Type B pancreatic cell (in vitro differentiated cells): ENCODE data around the gene ERP44. TPM values are rescaled to one million over a fixed set of nuclear protein-coding genes. Genes with fewer than 3 reads are reported as not detected.

ENCODE experiments used
- DNase-seq: peaks from one replicate; pipeline ENCODE4 v3.0.0; 2021; ENCODE audit warnings: mixed read lengths; ENCODE audit not compliant: unreplicated experiment; ENCODE audit errors: extremely low spot score
- H3K27ac Mint-ChIP-seq: 2 replicates; pipeline ENCODE4 v1.8.0; 2021; ENCODE audit warnings: mild to moderate bottlenecking, mixed read lengths
- H3K27me3 Mint-ChIP-seq: 2 replicates; pipeline ENCODE4 v1.8.0; 2021; ENCODE audit warnings: mixed read lengths
- H3K36me3 Mint-ChIP-seq: 2 replicates; pipeline ENCODE4 v1.8.0; 2021; ENCODE audit warnings: mixed read lengths
- H3K4me1 Mint-ChIP-seq: one replicate; pipeline ENCODE4 v1.8.0; 2021; ENCODE audit warnings: mixed read lengths; ENCODE audit not compliant: unreplicated experiment
- H3K4me3 Mint-ChIP-seq: 2 replicates; pipeline ENCODE4 v1.8.0; 2021; ENCODE audit warnings: mild to moderate bottlenecking, mixed read lengths
- H3K9me3 Mint-ChIP-seq: 2 replicates; pipeline ENCODE4 v1.8.0; 2021; ENCODE audit warnings: mixed read lengths
- CTCF ChIP-seq: fragments of 200-600 bp; sonication (generic); conservative IDR thresholded peaks from 2 replicates; pipeline ENCODE4 v1.5.0; 2021; ENCODE audit warnings: antibody characterized with exemption, mild to moderate bottlenecking
- total RNA-seq: library from RNA; stranded (reverse); gene quantifications from 2 replicates; pipeline ENCODE4 v1.2.1, GENCODE V29; 2021; ENCODE audit warnings: low replicate concordance

The ERP44 gene
- total RNA-seq, 1 donor from 2014 or later, result 21.2 TPM

- DNase-seq, result no peak
- Mint-ChIP-seq H3K4me3 (no peak overlapping the region), H3K27me3 (no peaks in the 10 kb centered on the region), H3K27ac (no peak overlapping the region), H3K36me3 (peaks cover 13% of the 10 kb centered on the region), H3K4me1 (no peaks in the 10 kb centered on the region), H3K9me3 (no peaks in the 10 kb centered on the region)
- TF ChIP-seq CTCF, result no peak
These were observed 149.9 kb downstream of the ERP44 start for GRCh38 chr9:99948896-99949295.

GRCh38 chr9:99948482-99948881 lies 150.3 kb downstream of the ERP44 start:
- no peak overlapping the region for H3K4me3 Mint-ChIP-seq
- H3K4me1 Mint-ChIP-seq, result no peaks in the 10 kb centered on the region
- H3K27ac Mint-ChIP-seq, result no peak overlapping the region
- H3K9me3 Mint-ChIP-seq, result no peaks in the 10 kb centered on the region
- H3K27me3 Mint-ChIP-seq, result no peaks in the 10 kb centered on the region
- TF ChIP-seq CTCF, result no peak
- no peak for DNase-seq
- H3K36me3 Mint-ChIP-seq, result peaks cover 15% of the 10 kb centered on the region

GRCh38 chr9:99947395-99947794 lies 151.4 kb downstream of the ERP44 start:
- no peak overlapping the region for H3K4me3 Mint-ChIP-seq
- peaks cover 13% of the 10 kb centered on the region for H3K36me3 Mint-ChIP-seq
- no peaks in the 10 kb centered on the region for H3K27me3 Mint-ChIP-seq
- H3K9me3 Mint-ChIP-seq, result no peaks in the 10 kb centered on the region
- H3K27ac Mint-ChIP-seq, result no peak overlapping the region
- H3K4me1 Mint-ChIP-seq, result no peaks in the 10 kb centered on the region
- peak; percentile 61 for TF ChIP-seq CTCF
- no peak for DNase-seq

GRCh38 chr9:99936947-99937587 lies 161.7 kb downstream of the ERP44 start:
- Mint-ChIP-seq H3K9me3 (peaks cover 13% of the 10 kb centered on the region), H3K4me1 (no peaks in the 10 kb centered on the region), H3K4me3 (no peak overlapping the region), H3K27me3 (no peaks in the 10 kb centered on the region), H3K27ac (no peak overlapping the region), H3K36me3 (peaks cover 34% of the 10 kb centered on the region)
- no peak for TF ChIP-seq CTCF
- DNase-seq, result no peak

- no peaks in the 10 kb centered on the region for H3K27me3 Mint-ChIP-seq
These were observed 167.5 kb downstream of the ERP44 start for GRCh38 chr9:99931155-99931840.

More at GRCh38 chr9:99931155-99931840, 167.5 kb downstream of the ERP44 start:
- no peak overlapping the region for H3K4me3 Mint-ChIP-seq
- H3K9me3 Mint-ChIP-seq, result peaks cover 8% of the 10 kb centered on the region
- DNase-seq, result no peak
- H3K4me1 Mint-ChIP-seq, result no peaks in the 10 kb centered on the region
- TF ChIP-seq CTCF, result no peak
- no peak overlapping the region for H3K27ac Mint-ChIP-seq
- peaks cover 29% of the 10 kb centered on the region for H3K36me3 Mint-ChIP-seq
